HCT116 (cell line): Measurements from ENCODE around the gene MAP4K4. TPM values are rescaled to one million over a fixed set of nuclear protein-coding genes. Genes with fewer than 3 reads are reported as not detected.

Experiments
- ATAC-seq: fragments of 200-7000 bp; cut with Tn5 transposase; 2 replicates; pipeline ENCODE4 v1.9.1; 2020; ENCODE audit warnings: mild to moderate bottlenecking, moderate library complexity
- BruUV-seq: library from RNA; stranded (reverse); fragments of 400-500 nt; replicated peaks from 2 replicates; lab custom pipeline; 2021; lab: Mats Ljungman, UMichigan
- CTCF ChIA-PET: fragments of 300-600 bp; sonication (Branson Sonifier 250); formaldehyde crosslinking; loops from one replicate; lab custom pipeline; 2021; ENCODE audit warnings: antibody characterized with exemption; lab: Charles Lee
- POLR2A ChIA-PET: fragments of 300-600, 350-600 bp; sonication (Branson Sonifier 250); formaldehyde crosslinking; loops from one replicate; lab custom pipeline; 2021; ENCODE audit warnings: antibody characterized with exemption; lab: Charles Lee
- RAD21 ChIA-PET, 2 experiments: fragments of 300-600 bp; sonication (Branson Sonifier 250); formaldehyde crosslinking; loops; one replicate each; lab custom pipeline; 2023; ENCODE audit warnings: low total read pairs in 2 of 2; ENCODE audit not compliant: uncharacterized antibody in 2 of 2, unreplicated experiment in 2 of 2, low non-redundant PET in 1 of 2; lab: Charles Lee
- DNase-seq: peaks from one replicate; pipeline ENCODE4 v3.0.0-alpha.2; 2010; ENCODE audit warnings: low read depth, low spot score
- H2AFZ ChIP-seq: fragments of 200-600 bp; shearing (Covaris generic), sonication (generic); 2 replicates; pipeline ENCODE4 v1.6.1; 2017; ENCODE audit warnings: low read depth, mixed run types, mixed read lengths, antibody characterized with exemption, low read length; ENCODE audit not compliant: poor library complexity, severe bottlenecking
- H3K27ac ChIP-seq: 2 replicates; pipeline ENCODE4 v1.5.1; 2012; ENCODE audit warnings: low read depth, low read length
- H3K27me3 ChIP-seq: fragments of 200-600 bp; sonication (generic); 2 replicates; pipeline ENCODE4 v1.6.1; 2016; ENCODE audit warnings: mixed run types, low read length, mixed read lengths; ENCODE audit not compliant: insufficient read depth
- H3K36me3 ChIP-seq, 2 experiments: fragments of 200-500 bp in 1 of 2; fragments of 200-600 bp in 1 of 2; sonication (Bioruptor generic) in 1 of 2; sonication (generic) in 1 of 2; 2 replicates each; pipeline versions ENCODE4 v1.5.1 to v1.6.1; 2014 to 2016; ENCODE audit warnings: low read length in 2 of 2, inconsistent platforms in 1 of 2, mixed read lengths in 1 of 2, mixed run types in 1 of 2; ENCODE audit not compliant: insufficient read depth in 2 of 2, control insufficient read depth in 1 of 2
- H3K4me1 ChIP-seq, 2 experiments: fragments of 200-600 bp in 1 of 2; sonication (generic) in 1 of 2; 2 replicates each; pipeline versions ENCODE4 v1.5.1 to v1.6.1; 2012 to 2017; ENCODE audit warnings: low read length in 2 of 2, inconsistent platforms in 1 of 2, mild to moderate bottlenecking in 1 of 2, mixed read lengths in 1 of 2, mixed run types in 1 of 2, moderate library complexity in 1 of 2; ENCODE audit not compliant: insufficient read depth in 2 of 2, control insufficient read depth in 1 of 2
- H3K4me2 ChIP-seq: fragments of 200-600 bp; sonication (generic); 2 replicates; pipeline ENCODE4 v1.6.1; 2017; ENCODE audit warnings: mixed run types, low read length, mixed read lengths
- H3K4me3 ChIP-seq, 2 experiments: fragments of 200-600 bp in 1 of 2; sonication (generic) in 1 of 2; replicated peaks in 1 of 2; 2 replicates each; pipeline ENCODE4 v1.5.1; 2011 to 2016; ENCODE audit warnings: low read length in 2 of 2, control low read depth in 1 of 2, low read depth in 1 of 2, mild to moderate bottlenecking in 1 of 2, mixed read lengths in 1 of 2, mixed run types in 1 of 2
- H3K79me2 ChIP-seq: fragments of 200-600 bp; sonication (generic); 2 replicates; pipeline ENCODE4 v1.6.1; 2017; ENCODE audit warnings: mild to moderate bottlenecking, mixed run types, low read length, moderate library complexity, mixed read lengths; ENCODE audit not compliant: insufficient read depth
- H3K9ac ChIP-seq: fragments of 200-600 bp; sonication (generic); 2 replicates; pipeline ENCODE4 v1.6.1; 2016; ENCODE audit warnings: low read length, mixed read lengths
- H3K9me2 ChIP-seq: fragments of 200-600 bp; sonication (generic), shearing (Covaris generic); 2 replicates; pipeline ENCODE4 v1.6.1; 2017; ENCODE audit warnings: mixed run types, mild to moderate bottlenecking, moderate library complexity; ENCODE audit not compliant: insufficient read depth
- H3K9me3 ChIP-seq, 2 experiments: fragments of 200-500 bp in 1 of 2; fragments of 200-600 bp in 1 of 2; sonication (Bioruptor generic) in 1 of 2; sonication (generic) in 1 of 2; 2 replicates each; pipeline ENCODE4 v1.6.1; 2014 to 2017; ENCODE audit warnings: low read length in 2 of 2, mixed read lengths in 2 of 2, inconsistent platforms in 1 of 2, low read depth in 1 of 2, mild to moderate bottlenecking in 1 of 2, mixed run types in 1 of 2, moderate library complexity in 1 of 2; ENCODE audit not compliant: control insufficient read depth in 1 of 2, insufficient read depth in 1 of 2
- H4K20me1 ChIP-seq: fragments of 200-600 bp; sonication (generic), shearing (Covaris generic); 2 replicates; pipeline ENCODE4 v1.6.1; 2017; ENCODE audit warnings: mixed run types, mild to moderate bottlenecking, moderate library complexity; ENCODE audit not compliant: insufficient read depth
- EGR1 ChIP-seq: IDR thresholded peaks from 2 replicates; pipeline ENCODE4 v1.6.1; 2012; ENCODE audit warnings: low read depth
- ELF1 ChIP-seq: IDR thresholded peaks from 2 replicates; pipeline ENCODE4 v1.6.1; 2012; ENCODE audit warnings: low read depth, borderline replicate concordance
- EZH2 ChIP-seq: fragments of 200-600 bp; sonication (generic); IDR thresholded peaks from 2 replicates; pipeline ENCODE4 v1.6.1; 2017; ENCODE audit warnings: antibody characterized with exemption, mixed run types
- EZH2phosphoT487 ChIP-seq: fragments of 200-600 bp; IDR thresholded peaks from 2 replicates; pipeline ENCODE4 v1.6.1; 2018; ENCODE audit warnings: antibody characterized with exemption, borderline replicate concordance
- POLR2AphosphoS5 ChIP-seq: IDR thresholded peaks from 2 replicates; pipeline ENCODE4 v1.6.1; 2011; ENCODE audit warnings: mild to moderate bottlenecking, low read depth, low read length, moderate library complexity
- RAD21 ChIP-seq: IDR thresholded peaks from 2 replicates; pipeline ENCODE4 v1.6.1; 2012; ENCODE audit warnings: low read depth, mild to moderate bottlenecking
- SIN3A ChIP-seq: IDR thresholded peaks from 2 replicates; pipeline ENCODE4 v1.6.1; 2012; ENCODE audit warnings: low read depth
- SP1 ChIP-seq: IDR thresholded peaks from 2 replicates; pipeline ENCODE4 v1.6.1; 2012; ENCODE audit warnings: low read depth
- SRF ChIP-seq: IDR thresholded peaks from 2 replicates; pipeline ENCODE4 v1.6.1; 2012; ENCODE audit warnings: low read depth
- TCF7L2 ChIP-seq: IDR thresholded peaks from 2 replicates; pipeline ENCODE4 v1.7.0; 2011; ENCODE audit warnings: borderline replicate concordance, inconsistent platforms; ENCODE audit not compliant: insufficient read depth, insufficient read length; ENCODE audit errors: extremely low read depth
- YY1 ChIP-seq: IDR thresholded peaks from 2 replicates; pipeline ENCODE4 v1.6.1; 2011; ENCODE audit warnings: low read length, low read depth, moderate library complexity, mild to moderate bottlenecking; ENCODE audit not compliant: insufficient replicate concordance; ENCODE audit errors: extremely low read depth
- ZFX ChIP-seq: fragments of 450-650 bp; IDR thresholded peaks from 2 replicates; pipeline ENCODE4 v1.6.1; 2017
- intact Hi-C: fragments of 100-400 bp; cut with micrococcal nuclease; formaldehyde crosslinking; loops from 2 replicates; pipeline ENCODE4 v1.10.0; 2022
- total RNA-seq: library from RNA; stranded (reverse); gene quantifications from one replicate; pipeline ENCODE4 v1.2.1, GENCODE V29; 2021; ENCODE audit not compliant: unreplicated experiment
- TF ChIP-seq, protein P1 (sequence below): IDR thresholded peaks from 2 replicates; pipeline ENCODE4 v1.6.1; 2012
- TF ChIP-seq, protein P2 (sequence below): IDR thresholded peaks from 2 replicates; pipeline ENCODE4 v1.6.1; 2011; ENCODE audit warnings: mild to moderate bottlenecking, low read length, moderate library complexity; ENCODE audit not compliant: insufficient replicate concordance; ENCODE audit errors: extremely low read depth
- TF ChIP-seq, protein P3 (sequence below): IDR thresholded peaks from 2 replicates; pipeline ENCODE4 v1.6.1; 2012; ENCODE audit warnings: low read depth

Gene MAP4K4
- total RNA-seq, 1 experiment from 2014 or later, result 62.3 TPM

DNA sequence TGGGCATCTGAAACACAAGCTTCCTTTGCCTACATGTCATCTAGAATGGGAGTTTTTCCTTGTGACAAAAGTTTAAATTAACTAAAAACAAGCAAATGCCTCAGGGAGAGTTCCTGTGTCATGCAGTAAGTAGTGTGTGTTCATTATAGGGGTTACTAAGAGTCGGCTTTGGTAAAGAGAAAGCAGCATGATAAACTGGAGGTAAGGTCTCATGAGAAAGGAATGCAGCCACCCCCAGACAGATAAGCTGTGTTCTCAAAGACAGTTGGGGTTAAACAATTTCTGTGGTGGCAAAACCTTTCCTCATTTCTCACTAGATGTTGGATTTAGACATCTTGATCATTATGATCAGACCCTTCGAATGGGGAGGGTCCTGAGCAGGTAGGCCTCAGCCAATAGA lies 129.7 kb downstream of the MAP4K4 start:
- Histone ChIP-seq H3K9me2 (no peaks in the 10 kb centered on the region), H3K4me2 (peak overlapping the region; percentile 6; the same call in 1 of the 2 replicates), H3K9ac (no peak overlapping the region), H3K36me3 (0 out of 4 replicates have a peak, but pooled peaks cover 2 to 8% of the 10 kb centered on the region in 2 experiments), H4K20me1 (no peaks in the 10 kb centered on the region), H2AFZ (no peak overlapping the region), H3K27ac (no peak overlapping the region), H3K9me3 (no peaks in the 10 kb centered on the region), H3K27me3 (no peaks in the 10 kb centered on the region), H3K4me1 (peaks cover 0 to 17% of the 10 kb centered on the region in 2 experiments; a peak in 1 of 4 replicates), H3K4me3 (no peak overlapping the region), H3K79me2 (no peaks in the 10 kb centered on the region)
- TF ChIP-seq EGR1 (no peak), EZH2phosphoT487 (no peak)
- BruUV-seq, result no TSS peak
- RAD21 ChIA-PET, result no interaction called here
- CTCF ChIA-PET, result interaction anchor here (3.7 kb wide), 1 partner anchor 57 kb away, joined by 12 read pairs; no protein-coding TSS in a partner anchor
- POLR2A ChIA-PET, result no interaction called here
- no peak for DNase-seq
- intact Hi-C loops, result no loop called here
- no peak; the same call in 1 of the 2 replicates for ATAC-seq

DNA sequence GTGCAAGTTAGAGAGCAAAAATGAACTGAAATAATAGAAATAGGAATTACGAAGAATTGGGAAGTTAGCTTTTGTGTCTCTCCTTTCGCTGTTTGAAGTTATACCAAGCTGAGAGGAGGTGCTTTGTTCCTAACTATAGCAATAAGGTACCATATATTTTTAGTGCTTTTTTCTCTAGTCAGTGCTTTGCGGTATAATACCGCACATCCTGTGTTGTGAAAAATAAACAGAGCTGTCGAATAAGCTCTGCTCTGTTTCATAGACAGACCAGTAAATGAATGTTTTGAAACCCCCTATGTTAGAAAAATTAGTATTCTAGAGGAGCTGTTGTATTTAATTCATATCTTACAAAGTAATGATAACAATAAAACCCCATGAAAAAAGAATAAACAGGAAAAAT lies 130.8 kb downstream of the MAP4K4 start:
- Histone ChIP-seq H3K36me3 (0 out of 4 replicates have a peak, but pooled peaks cover 2 to 8% of the 10 kb centered on the region in 2 experiments), H3K9me3 (no peaks in the 10 kb centered on the region), H4K20me1 (no peaks in the 10 kb centered on the region), H3K9ac (no peak overlapping the region), H3K4me3 (no peak overlapping the region), H3K79me2 (no peaks in the 10 kb centered on the region), H3K4me1 (peaks cover 0 to 17% of the 10 kb centered on the region in 2 experiments; a peak in 1 of 4 replicates), H2AFZ (no peak overlapping the region), H3K9me2 (no peaks in the 10 kb centered on the region), H3K4me2 (no peak overlapping the region), H3K27me3 (no peaks in the 10 kb centered on the region), H3K27ac (no peak overlapping the region)
- ATAC-seq, result no peak
- ChIA-PET RAD21 (no interaction called here), POLR2A (no interaction called here), CTCF (interaction anchor here (3.7 kb wide), 1 partner anchor 58 kb away, joined by 12 read pairs; no protein-coding TSS in a partner anchor)
- no TSS peak for BruUV-seq
- no peak for DNase-seq
- intact Hi-C loops, result no loop called here
- TF ChIP-seq ELF1 (no peak), TCF7L2 (no peak), EZH2phosphoT487 (no peak), YY1 (no peak), EGR1 (no peak), SRF (no peak), POLR2AphosphoS5 (no peak), RAD21 (no peak), EZH2 (no peak), SP1 (no peak), ZFX (no peak), SIN3A (no peak)
- TF ChIP-seq, protein P1, sequence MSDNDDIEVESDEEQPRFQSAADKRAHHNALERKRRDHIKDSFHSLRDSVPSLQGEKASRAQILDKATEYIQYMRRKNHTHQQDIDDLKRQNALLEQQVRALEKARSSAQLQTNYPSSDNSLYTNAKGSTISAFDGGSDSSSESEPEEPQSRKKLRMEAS, result no peak
- TF ChIP-seq, protein P2, sequence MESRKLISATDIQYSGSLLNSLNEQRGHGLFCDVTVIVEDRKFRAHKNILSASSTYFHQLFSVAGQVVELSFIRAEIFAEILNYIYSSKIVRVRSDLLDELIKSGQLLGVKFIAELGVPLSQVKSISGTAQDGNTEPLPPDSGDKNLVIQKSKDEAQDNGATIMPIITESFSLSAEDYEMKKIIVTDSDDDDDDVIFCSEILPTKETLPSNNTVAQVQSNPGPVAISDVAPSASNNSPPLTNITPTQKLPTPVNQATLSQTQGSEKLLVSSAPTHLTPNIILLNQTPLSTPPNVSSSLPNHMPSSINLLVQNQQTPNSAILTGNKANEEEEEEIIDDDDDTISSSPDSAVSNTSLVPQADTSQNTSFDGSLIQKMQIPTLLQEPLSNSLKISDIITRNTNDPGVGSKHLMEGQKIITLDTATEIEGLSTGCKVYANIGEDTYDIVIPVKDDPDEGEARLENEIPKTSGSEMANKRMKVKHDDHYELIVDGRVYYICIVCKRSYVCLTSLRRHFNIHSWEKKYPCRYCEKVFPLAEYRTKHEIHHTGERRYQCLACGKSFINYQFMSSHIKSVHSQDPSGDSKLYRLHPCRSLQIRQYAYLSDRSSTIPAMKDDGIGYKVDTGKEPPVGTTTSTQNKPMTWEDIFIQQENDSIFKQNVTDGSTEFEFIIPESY, result no peak
- TF ChIP-seq, protein P3, sequence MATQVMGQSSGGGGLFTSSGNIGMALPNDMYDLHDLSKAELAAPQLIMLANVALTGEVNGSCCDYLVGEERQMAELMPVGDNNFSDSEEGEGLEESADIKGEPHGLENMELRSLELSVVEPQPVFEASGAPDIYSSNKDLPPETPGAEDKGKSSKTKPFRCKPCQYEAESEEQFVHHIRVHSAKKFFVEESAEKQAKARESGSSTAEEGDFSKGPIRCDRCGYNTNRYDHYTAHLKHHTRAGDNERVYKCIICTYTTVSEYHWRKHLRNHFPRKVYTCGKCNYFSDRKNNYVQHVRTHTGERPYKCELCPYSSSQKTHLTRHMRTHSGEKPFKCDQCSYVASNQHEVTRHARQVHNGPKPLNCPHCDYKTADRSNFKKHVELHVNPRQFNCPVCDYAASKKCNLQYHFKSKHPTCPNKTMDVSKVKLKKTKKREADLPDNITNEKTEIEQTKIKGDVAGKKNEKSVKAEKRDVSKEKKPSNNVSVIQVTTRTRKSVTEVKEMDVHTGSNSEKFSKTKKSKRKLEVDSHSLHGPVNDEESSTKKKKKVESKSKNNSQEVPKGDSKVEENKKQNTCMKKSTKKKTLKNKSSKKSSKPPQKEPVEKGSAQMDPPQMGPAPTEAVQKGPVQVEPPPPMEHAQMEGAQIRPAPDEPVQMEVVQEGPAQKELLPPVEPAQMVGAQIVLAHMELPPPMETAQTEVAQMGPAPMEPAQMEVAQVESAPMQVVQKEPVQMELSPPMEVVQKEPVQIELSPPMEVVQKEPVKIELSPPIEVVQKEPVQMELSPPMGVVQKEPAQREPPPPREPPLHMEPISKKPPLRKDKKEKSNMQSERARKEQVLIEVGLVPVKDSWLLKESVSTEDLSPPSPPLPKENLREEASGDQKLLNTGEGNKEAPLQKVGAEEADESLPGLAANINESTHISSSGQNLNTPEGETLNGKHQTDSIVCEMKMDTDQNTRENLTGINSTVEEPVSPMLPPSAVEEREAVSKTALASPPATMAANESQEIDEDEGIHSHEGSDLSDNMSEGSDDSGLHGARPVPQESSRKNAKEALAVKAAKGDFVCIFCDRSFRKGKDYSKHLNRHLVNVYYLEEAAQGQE, result no peak
